WI38 (cell line): ENCODE measurements around the gene POLR1A.

ENCODE experiments used
- H3K4me3 ChIP-seq: 2 replicates; pipeline ENCODE4 v1.5.1; 2011; ENCODE audit warnings: low read depth, mild to moderate bottlenecking, control low read depth, low read length
- CTCF ChIP-seq: IDR thresholded peaks from 2 replicates; pipeline ENCODE4 v1.5.1; 2012; ENCODE audit warnings: low read depth, mild to moderate bottlenecking, control low read depth, low read length

POLR1A gene

GRCh38 chr2:86069783-86070339 lies 35.8 kb downstream of the POLR1A start:
- no peak overlapping the region for H3K4me3 ChIP-seq
- TF ChIP-seq CTCF, result no peak

GRCh38 chr2:86069091-86069685 lies 36.5 kb downstream of the POLR1A start:
- no peak overlapping the region for H3K4me3 ChIP-seq
- no peak for TF ChIP-seq CTCF

DNA sequence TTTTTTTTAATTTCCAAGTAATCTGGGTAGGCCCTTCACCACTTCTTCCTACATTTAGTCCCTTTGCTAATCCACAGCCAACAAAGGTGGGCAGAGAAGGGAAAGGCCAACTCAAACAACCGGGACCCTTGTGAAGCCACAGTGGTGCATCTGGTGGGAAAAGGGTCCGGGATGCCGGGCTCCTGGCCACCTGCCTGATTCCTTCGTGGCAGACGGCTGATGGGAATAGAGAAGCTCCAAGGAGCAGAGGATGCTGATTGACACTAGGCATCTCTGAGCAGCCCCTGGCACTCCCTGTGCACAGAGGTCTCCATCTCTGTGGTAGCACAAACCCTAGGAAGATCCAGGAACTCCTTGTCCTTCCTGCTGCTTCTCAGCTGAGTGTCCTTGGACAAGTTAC lies 37.0 kb downstream of the POLR1A start:
- no peak overlapping the region for H3K4me3 ChIP-seq
- no peak for TF ChIP-seq CTCF

GRCh38 chr2:86068136-86068588 lies 37.5 kb downstream of the POLR1A start:
- no peak for TF ChIP-seq CTCF
- no peak overlapping the region for H3K4me3 ChIP-seq

- no peak for TF ChIP-seq CTCF
- H3K4me3 ChIP-seq, result no peak overlapping the region
Observed at GRCh38 chr2:86066915-86067314, 38.8 kb downstream of the POLR1A start.

- TF ChIP-seq CTCF, result no peak
- no peak overlapping the region for H3K4me3 ChIP-seq
Observed at GRCh38 chr2:86066007-86066578, 39.6 kb downstream of the POLR1A start.

GRCh38 chr2:86065512-86065911 lies 40.2 kb downstream of the POLR1A start:
- no peak for TF ChIP-seq CTCF

More at GRCh38 chr2:86065512-86065911, 40.2 kb downstream of the POLR1A start:
- H3K4me3 ChIP-seq, result no peak overlapping the region
